Small intestine (tissue), 7 donors: ENCODE measurements around the gene ALDH16A1. TPM values are rescaled to one million over a fixed set of nuclear protein-coding genes. Genes with fewer than 3 reads are reported as not detected.
A peak's percentile ranks its signal among the peaks of the same experiment; 100 is the strongest.
"Not testable (repeated sequence)": the region's sequence is repeated elsewhere in the genome, so short reads cannot be mapped to it uniquely, and the experiment has no call there.

Experiments used
- DNase-seq, 2 donors: peaks; one replicate each; pipeline versions ENCODE4 v3.0.0 to v3.0.0-alpha.2; 2013
- FAIRE-seq: peaks from 2 replicates; lab custom pipeline; 2012; peaks lifted over from hg19 to GRCh38; lab: Jason Lieb, UNC
- H3K27ac ChIP-seq, 3 donors: one replicate each; pipeline ENCODE4 v1.5.1; 2013; ENCODE audit warnings: low read length in 2 of 3, mild to moderate bottlenecking in 2 of 3, control low read depth in 1 of 3, inconsistent platforms in 1 of 3, low read depth in 1 of 3, moderate library complexity in 1 of 3
- H3K27me3 ChIP-seq, 3 donors: one replicate each; pipeline ENCODE4 v1.6.1; 2013; ENCODE audit warnings: low read length in 3 of 3, inconsistent platforms in 1 of 3; ENCODE audit not compliant: control insufficient read depth in 3 of 3, insufficient read depth in 3 of 3
- H3K36me3 ChIP-seq, 3 donors: one replicate each; pipeline ENCODE4 v1.6.1; 2013; ENCODE audit warnings: low read length in 3 of 3, inconsistent platforms in 1 of 3, low read depth in 1 of 3, mild to moderate bottlenecking in 1 of 3, moderate library complexity in 1 of 3; ENCODE audit not compliant: control insufficient read depth in 3 of 3, insufficient read depth in 2 of 3
- H3K4me1 ChIP-seq, 3 donors: one replicate each; pipeline ENCODE4 v1.6.1; 2013; ENCODE audit warnings: low read length in 2 of 3, inconsistent platforms in 1 of 3, low read depth in 1 of 3, mild to moderate bottlenecking in 1 of 3, moderate library complexity in 1 of 3; ENCODE audit not compliant: control insufficient read depth in 3 of 3, insufficient read depth in 2 of 3
- H3K4me3 ChIP-seq, 3 donors: one replicate each; pipeline ENCODE4 v1.5.1; 2013; ENCODE audit warnings: low read length in 3 of 3, control low read depth in 1 of 3, inconsistent platforms in 1 of 3, low read depth in 1 of 3, mild to moderate bottlenecking in 1 of 3, moderate library complexity in 1 of 3
- H3K9me3 ChIP-seq, 2 donors: one replicate each; pipeline ENCODE4 v1.6.1; 2013; ENCODE audit warnings: low read depth in 1 of 2, low read length in 1 of 2; ENCODE audit not compliant: control insufficient read depth in 2 of 2, insufficient read depth in 1 of 2
- WGBS, 3 donors: extraction: QIAGEN DNeasy Blood & Tissue Kit; methylation state at CpG; one replicate each; pipeline ENCODE4 v1.1.7; 2013; 5-methylcytosine and 5-hydroxymethylcytosine counted together
- polyA plus RNA-seq, 4 donors: library from polyadenylated mRNA; stranded (reverse) in 3 of 4; unstranded in 1 of 4; fragments of 200-250 nt in 3 of 4; fragments of 120-200 nt in 1 of 4; gene quantifications; one replicate each; pipeline versions ENCODE4 v1.2.1 to v1.2.3, GENCODE V29; 2013
- donor health status: healthy with polysubstance abuse.
- donor health status: control.
- donor health status: control.
- donor health status: Bipolar disorder and iron deficiency.
- donor health status: healthy.

Gene ALDH16A1
- polyA plus RNA-seq, 4 donors = 26.3 to 130 (median 83.6) TPM

DNA sequence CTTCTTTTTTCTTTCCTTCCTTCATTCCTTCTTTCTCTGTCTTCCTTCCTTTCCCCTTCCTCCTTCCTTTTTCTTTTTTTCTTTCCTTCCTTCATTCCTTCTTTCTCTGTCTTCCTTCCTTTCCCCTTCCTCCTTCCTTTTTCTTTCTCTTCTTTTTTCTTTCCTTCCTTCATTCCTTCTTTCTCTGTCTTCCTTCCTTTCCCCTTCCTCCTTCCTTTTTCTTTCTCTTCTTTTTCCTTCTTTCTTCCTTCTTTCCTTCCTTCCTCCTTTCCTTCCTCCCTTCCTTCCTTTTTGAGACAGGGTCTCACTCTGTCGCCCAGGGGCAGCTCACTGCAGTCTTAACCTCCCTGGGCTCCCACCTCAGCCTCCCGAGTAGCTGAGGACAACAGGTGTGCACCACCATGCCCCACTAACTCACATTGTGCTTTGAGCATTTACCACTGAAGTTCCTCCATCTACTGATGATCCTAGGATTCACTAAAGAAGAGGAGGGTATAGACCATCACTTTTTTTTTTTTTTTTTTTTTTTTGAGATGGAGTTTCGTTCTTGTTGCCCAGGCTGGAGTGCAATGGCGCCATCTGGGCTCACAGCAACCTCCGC, 8.8 kb upstream of the ALDH16A1 start:
- not testable (repeated sequence) for H3K27ac ChIP-seq, H3K4me1 ChIP-seq, DNase-seq, FAIRE-seq, H3K4me3 ChIP-seq, H3K9me3 ChIP-seq
- Histone ChIP-seq H3K36me3 (peaks cover 0 to 33% (median 4%) of the 10 kb centered on the region in 3 donors), H3K27me3 (peaks cover 3 to 39% (median 12%) of the 10 kb centered on the region in 3 donors)
- 46 to 58% (median 47%) methylated on average over 5 of the region's 5 CpGs for WGBS, 3 donors

DNA sequence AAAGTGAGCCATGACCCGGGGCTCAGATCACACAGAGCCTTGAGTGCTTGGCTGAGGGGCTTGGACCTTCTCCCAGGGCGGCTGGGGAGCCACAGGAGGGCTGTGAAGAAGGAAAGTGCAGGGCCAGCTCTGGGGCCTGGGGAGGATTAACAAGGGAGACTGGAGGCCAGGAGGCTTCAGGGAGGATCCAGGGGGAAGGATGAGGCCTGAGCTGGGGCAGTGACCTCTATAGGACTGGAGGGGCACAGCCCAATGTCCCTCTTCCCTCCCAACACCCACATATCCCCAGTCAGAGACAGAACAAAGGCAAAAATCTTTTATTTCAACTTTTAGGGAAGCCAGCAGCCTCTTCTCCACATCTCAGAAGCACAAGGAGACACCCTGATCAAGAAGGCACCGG, 7.0 kb upstream of the ALDH16A1 start:
- DNase-seq (no peak), FAIRE-seq (no peak)
- H3K27ac ChIP-seq = no peak overlapping the region
- H3K4me3 ChIP-seq = no peak overlapping the region
- peaks cover 2 to 45% (median 4%) of the 10 kb centered on the region in 3 donors for H3K36me3 ChIP-seq
- H3K9me3 ChIP-seq = no peaks in the 10 kb centered on the region
- H3K27me3 ChIP-seq = peaks cover 0 to 21% (median 4%) of the 10 kb centered on the region in 3 donors
- no peaks in the 10 kb centered on the region for H3K4me1 ChIP-seq
- WGBS, 3 donors = 67 to 82% (median 79%) methylated on average over 3 of the region's 3 CpGs

DNA sequence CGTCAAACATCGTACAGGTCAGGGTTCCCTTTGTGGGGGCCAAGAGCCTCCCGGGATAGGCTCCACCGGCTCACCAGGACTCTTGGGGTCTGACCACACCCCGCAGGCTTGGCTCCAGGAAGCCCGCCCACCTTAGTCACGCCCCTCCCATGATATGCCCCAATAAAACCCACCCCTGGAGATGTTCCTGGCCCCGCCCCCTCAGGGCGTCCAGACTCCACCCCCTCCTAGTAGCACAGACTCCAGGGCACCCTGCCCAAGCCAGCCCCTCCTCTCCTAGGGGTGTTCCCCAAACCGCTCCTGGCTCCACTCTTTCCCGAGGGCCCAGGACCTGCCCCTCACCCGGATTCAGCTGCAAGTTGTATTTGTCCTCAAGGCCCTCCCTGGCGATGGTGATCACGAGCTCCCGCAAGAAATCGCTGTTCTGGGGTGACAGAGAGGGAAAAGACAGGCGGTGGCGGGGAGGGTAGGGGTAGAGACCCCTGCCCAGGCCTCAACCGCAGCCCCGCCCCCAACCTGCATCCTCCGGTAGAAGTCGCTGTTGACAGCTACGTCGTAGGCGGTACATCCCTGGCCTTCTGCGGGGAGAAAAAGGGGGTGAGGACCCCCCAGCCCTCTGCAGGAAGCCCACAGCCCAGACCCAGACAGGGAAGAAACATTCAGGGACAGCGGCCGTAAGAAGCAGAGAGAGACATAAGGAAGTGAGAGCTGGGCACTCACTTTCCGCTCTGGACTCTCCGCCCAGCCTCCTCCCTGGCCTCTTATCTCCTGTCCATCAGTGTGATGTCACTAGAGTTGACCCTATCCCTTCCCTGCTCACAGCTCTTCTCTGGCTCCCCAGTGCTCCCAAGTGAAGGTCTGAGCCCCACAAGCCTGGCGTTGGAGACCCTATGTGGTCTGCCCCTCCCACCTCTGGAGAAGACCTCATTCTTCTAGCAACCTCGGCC, 5.3 kb upstream of the ALDH16A1 start:
- Histone ChIP-seq H3K9me3 (no peaks in the 10 kb centered on the region), H3K4me1 (no peaks in the 10 kb centered on the region), H3K4me3 (no peak overlapping the region), H3K27ac (no peak overlapping the region), H3K36me3 (peaks cover 2 to 45% (median 4%) of the 10 kb centered on the region in 3 donors), H3K27me3 (peaks cover 0 to 5% (median 0%) of the 10 kb centered on the region in 3 donors)
- WGBS, 3 donors = 76 to 84% (median 81%) methylated on average over 32 of the region's 32 CpGs
- FAIRE-seq (no peak), DNase-seq (no peak)

DNA sequence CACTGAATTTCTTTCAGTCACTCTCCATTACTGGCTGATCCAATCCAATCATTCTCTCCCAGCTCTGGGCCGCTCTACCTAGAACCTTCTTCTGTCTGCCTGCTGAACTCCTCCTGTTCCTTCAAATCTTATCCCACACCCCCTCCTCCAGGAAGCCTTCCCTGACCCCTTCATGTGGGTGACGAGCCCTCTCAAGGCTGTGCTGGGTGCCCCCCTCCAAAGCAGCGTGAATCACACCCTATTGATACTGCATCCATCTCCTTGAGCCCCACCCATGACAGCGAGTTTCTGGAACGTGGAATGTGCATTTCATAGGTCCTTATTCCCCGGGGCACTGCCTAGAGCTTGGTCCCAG, 4.6 kb upstream of the ALDH16A1 start:
- WGBS, 3 donors = 93 to 96% (median 95%) methylated on average over 6 of the region's 6 CpGs
- Histone ChIP-seq H3K9me3 (no peaks in the 10 kb centered on the region), H3K27me3 (no peaks in the 10 kb centered on the region), H3K27ac (no peak overlapping the region), H3K4me3 (no peak overlapping the region), H3K36me3 (peaks cover 2 to 45% (median 4%) of the 10 kb centered on the region in 3 donors), H3K4me1 (no peaks in the 10 kb centered on the region)
- no peak for DNase-seq
- FAIRE-seq = no peak

DNA sequence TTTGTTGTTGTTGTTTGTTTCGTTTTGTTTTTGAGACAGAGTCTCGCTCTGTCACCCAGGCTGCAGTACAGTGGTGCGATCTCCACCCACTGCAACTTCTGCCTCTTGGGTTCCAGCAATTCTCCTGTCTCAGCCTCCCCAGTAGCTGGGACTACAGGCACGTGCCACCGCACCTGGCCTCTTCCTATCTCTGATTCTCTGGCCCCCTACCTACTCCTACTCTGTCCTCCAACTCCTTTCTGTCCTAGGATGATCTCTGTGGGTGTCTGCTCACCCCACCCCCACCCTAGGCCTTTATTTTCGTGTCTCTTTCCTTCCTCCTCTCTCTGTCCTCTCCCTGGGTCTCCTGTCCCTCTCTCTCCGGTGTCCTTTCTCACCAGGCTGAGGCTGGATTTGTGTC, 2.6 kb upstream of the ALDH16A1 start:
- Histone ChIP-seq H3K9me3 (no peaks in the 10 kb centered on the region), H3K4me1 (peaks cover 0 to 7% (median 6%) of the 10 kb centered on the region in 3 donors), H3K36me3 (peaks cover 2 to 50% (median 4%) of the 10 kb centered on the region in 3 donors), H3K4me3 (peak overlapping the region in 2 of 3 donors; percentile 83 to 89), H3K27ac (no peak overlapping the region), H3K27me3 (no peaks in the 10 kb centered on the region)
- 80 to 85% (median 81%) methylated on average over 7 of the region's 7 CpGs for WGBS, 3 donors
- DNase-seq (no peak), FAIRE-seq (no peak)

DNA sequence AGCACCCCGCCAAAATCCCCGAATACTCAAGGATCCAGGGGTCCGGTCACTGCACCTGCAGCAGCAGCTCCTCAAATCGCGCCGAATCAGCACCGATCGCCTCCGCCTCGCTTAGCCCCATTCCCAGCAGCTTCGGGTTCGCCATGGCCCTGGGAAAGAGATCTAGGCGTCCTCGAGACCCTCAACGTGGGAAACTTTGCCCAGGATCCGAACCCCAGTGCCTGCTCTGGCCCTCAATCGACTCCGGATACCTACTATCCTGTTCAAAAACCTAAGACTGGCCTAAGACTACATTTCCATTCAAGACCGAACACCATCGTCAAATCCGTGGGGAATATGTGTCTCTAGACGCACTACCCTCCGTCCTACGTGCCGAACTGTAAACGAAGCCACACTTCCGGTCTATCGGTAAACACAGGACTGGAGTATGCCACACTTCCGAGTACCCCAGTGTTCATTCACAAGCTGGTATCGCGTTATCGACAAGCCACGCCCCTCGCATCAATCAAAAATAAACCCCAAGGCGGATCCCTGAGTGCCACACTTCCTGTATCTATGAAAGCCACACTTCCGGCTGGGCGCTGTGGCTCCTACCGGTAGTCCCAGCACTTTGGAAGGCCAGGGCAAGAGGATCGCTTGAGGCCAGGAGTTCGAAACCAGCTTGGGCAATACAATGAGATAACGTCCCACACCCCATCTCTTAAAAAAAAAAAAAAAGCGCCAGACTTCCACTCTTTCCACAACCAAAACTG, 1.4 kb upstream of the ALDH16A1 start, which contains the start of gene PIH1D1:
Gene PIH1D1, minus strand, starts transcription at position 385 of the 752 bp plus-strand sequence. Its CDS starts 240 bp downstream, at position 145.
- H3K36me3 ChIP-seq = peaks cover 2 to 46% (median 3%) of the 10 kb centered on the region in 3 donors
- peaks cover 0 to 7% (median 6%) of the 10 kb centered on the region in 3 donors for H3K4me1 ChIP-seq
- no peaks in the 10 kb centered on the region for H3K27me3 ChIP-seq
- FAIRE-seq = no peak
- peak; percentile 99 to 100 for DNase-seq
- 0 to 1% (median 0%) methylated on average over 42 of the region's 42 CpGs for WGBS, 3 donors
- peak within 1 kb of the TSS; percentile 79 to 99 (median 95) for H3K27ac ChIP-seq
- no peaks in the 10 kb centered on the region for H3K9me3 ChIP-seq
- H3K4me3 ChIP-seq = peak within 1 kb of the TSS; percentile 46 to 89 (median 83)

DNA sequence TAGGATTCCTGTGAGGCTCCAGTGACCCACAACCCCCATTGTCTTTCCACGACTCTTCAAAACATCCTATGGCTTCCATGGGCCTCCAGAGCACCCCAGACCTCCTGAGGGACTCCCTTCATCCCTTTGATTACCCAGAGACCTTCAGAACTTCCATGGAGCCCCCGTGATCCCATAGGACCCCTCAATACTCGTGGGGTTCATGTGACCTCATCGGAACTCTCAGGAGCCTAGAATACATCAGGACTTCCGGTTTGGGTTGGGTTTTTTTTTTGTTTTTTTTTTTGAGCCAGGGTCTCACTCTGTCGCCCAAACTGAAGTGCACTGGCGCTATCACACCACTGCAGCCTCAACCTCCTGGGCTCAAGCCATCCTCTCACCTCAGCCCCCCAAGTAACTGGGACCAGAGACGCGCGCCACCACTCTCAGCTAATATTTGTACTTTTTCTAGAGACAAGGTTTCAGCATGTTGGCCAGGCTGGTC, 774 bp downstream of the ALDH16A1 start:
- Histone ChIP-seq H3K27me3 (no peaks in the 10 kb centered on the region), H3K36me3 (peaks cover 0 to 40% (median 2%) of the 10 kb centered on the region in 3 donors), H3K9me3 (no peaks in the 10 kb centered on the region), H3K27ac (peak overlapping the region; percentile 79 to 99 (median 95)), H3K4me1 (peaks cover 0 to 7% (median 6%) of the 10 kb centered on the region in 3 donors), H3K4me3 (peak overlapping the region; percentile 43 to 65 (median 57))
- DNase-seq (no peak), FAIRE-seq (no peak)
- WGBS, 3 donors = 36 to 40% (median 36%) methylated on average over 10 of the region's 10 CpGs
